Stimulated activated CD8-positive, alpha-beta memory T cell treated with anti-CD3 and anti-CD28 coated beads, Interleukin-12 subunit alpha, Interleukin-12 subunit beta, amount 100 ng/mL, for 1 hour (primary cell): Measurements from ENCODE around the gene GTF2I.
A peak's percentile ranks its signal among the peaks of the same experiment; 100 is the strongest.
"Not testable (repeated sequence)": the region's sequence is repeated elsewhere in the genome, so short reads cannot be mapped to it uniquely, and the experiment has no call there.

Source experiments
- DNase-seq: peaks from one replicate; pipeline ENCODE4 v3.0.0-alpha.2; 2020; ENCODE audit warnings: low read depth

GTF2I gene

DNA sequence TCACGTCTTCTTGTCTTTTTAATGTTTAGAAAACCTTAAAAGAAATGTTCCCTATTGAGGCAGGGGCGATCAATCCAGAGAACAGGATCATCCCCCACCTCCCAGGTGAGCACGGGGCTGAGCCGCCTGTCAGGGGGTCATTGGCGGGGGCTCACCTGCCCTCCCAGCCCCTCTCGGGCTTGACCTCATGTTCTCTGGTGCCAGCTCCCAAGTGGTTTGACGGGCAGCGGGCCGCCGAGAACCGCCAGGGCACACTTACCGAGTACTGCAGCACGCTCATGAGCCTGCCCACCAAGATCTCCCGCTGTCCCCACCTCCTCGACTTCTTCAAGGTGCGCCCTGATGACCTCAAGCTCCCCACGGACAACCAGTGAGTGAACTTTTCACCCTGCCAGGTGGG lies 121.5 kb downstream of the GTF2I start:
- DNase-seq = not testable (repeated sequence)

GRCh38 chr7:74781746-74782145 lies 124.2 kb downstream of the GTF2I start:
- not testable (repeated sequence) for DNase-seq

GRCh38 chr7:74783595-74783994 lies 126.1 kb downstream of the GTF2I start:
- not testable (repeated sequence) for DNase-seq

- peak; percentile 88 for DNase-seq
Measured at GRCh38 chr7:74788369-74789150, 131.0 kb downstream of the GTF2I start.

GRCh38 chr7:74789200-74789736 lies 131.8 kb downstream of the GTF2I start:
- not testable (repeated sequence) for DNase-seq

GRCh38 chr7:74797848-74798622 lies 140.5 kb downstream of the GTF2I start:
- not testable (repeated sequence) for DNase-seq

GRCh38 chr7:74798644-74799043 lies 141.1 kb downstream of the GTF2I start:
- DNase-seq = not testable (repeated sequence)
